NCI-H128 (cell line): ENCODE data around the gene GATD1.

Experiments used
- DNase-seq: peaks from one replicate; lab custom pipeline; 2025; ENCODE audit not compliant: unreplicated experiment; lab: John Stamatoyannopoulos, UW

Gene GATD1

GRCh38 chr11:782264-783174 lies 5.2 kb upstream of the GATD1 start:
- no peak for DNase-seq

- DNase-seq = no peak
Measured at GRCh38 chr11:779955-780532, 2.8 kb upstream of the GATD1 start.

- no peak for DNase-seq
Measured at GRCh38 chr11:778976-779954, 2.0 kb upstream of the GATD1 start.

GRCh38 chr11:776561-777287 lies 563 bp downstream of the GATD1 start:
- DNase-seq = no peak

- DNase-seq = no peak
Measured at GRCh38 chr11:776263-776560, 1.1 kb downstream of the GATD1 start.

GRCh38 chr11:774873-775592 lies 2.3 kb downstream of the GATD1 start:
- DNase-seq = no peak

GRCh38 chr11:773830-774229 lies 3.5 kb downstream of the GATD1 start:
- no peak for DNase-seq

- no peak for DNase-seq
Measured at GRCh38 chr11:773425-773824, 3.9 kb downstream of the GATD1 start.

GRCh38 chr11:772429-773390 lies 4.6 kb downstream of the GATD1 start:
- DNase-seq = no peak

- no peak for DNase-seq
Measured at GRCh38 chr11:771617-772204, 5.6 kb downstream of the GATD1 start.

GRCh38 chr11:770642-771616 lies 6.4 kb downstream of the GATD1 start:
- DNase-seq = no peak

GRCh38 chr11:769887-770641 lies 7.2 kb downstream of the GATD1 start:
- no peak for DNase-seq

- no peak for DNase-seq
Measured at GRCh38 chr11:767238-767637, 10.0 kb downstream of the GATD1 start.

GRCh38 chr11:766936-767210 lies 10.4 kb downstream of the GATD1 start:
- DNase-seq = no peak

- DNase-seq = no peak
Measured at GRCh38 chr11:766106-766935, 11.0 kb downstream of the GATD1 start.

GRCh38 chr11:765802-766091 lies 11.5 kb downstream of the GATD1 start:
- no peak for DNase-seq
